ENCODE data around the gene CCDC89. TPM values are rescaled to one million over a fixed set of nuclear protein-coding genes. Genes with fewer than 3 reads are reported as not detected.

The CCDC89 gene
- total RNA-seq, 1 donor from 2014 or later: not detected

DNA sequence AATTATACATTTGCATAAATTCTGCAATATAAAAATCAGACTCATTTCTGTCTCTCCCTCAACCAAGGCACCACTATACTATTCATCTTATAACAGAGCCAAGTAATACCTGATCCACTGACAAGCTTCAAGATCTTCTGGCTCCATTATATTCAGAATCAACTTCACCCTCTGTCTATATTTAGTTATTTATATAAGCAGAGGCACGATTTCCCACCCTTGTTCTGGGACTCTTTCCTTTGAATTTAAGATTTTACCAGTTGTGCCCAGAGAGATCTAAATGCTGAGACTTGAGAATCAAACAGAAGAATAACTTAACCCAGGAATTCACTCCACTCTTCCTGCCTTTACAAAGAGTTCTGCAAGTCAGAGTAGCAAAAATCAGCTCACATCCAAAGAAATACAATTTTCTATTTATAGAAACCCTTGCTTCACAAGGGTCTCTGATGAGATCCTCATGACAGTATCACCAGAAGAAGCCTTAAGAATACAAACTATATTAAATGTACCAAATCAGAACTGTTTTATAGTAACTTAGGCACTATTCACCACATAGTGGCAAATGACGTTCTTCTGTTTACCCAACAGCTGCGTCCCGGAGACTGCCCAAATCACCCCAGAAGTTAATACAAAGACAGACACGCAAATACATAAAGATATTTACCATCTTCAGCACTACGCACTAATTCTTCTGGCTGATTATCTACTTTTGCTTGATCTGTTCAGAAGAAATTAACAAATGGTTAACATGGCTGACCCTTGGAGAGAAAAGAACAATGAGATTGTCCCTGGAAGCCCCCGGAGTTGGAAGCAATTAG, 32.3 kb upstream of the CCDC89 start:
- no peak overlapping the region for H3K4me3 Mint-ChIP-seq (ENCODE audit: unreplicated experiment)
- no peaks in the 10 kb centered on the region for H3K27me3 Mint-ChIP-seq (ENCODE audit: unreplicated experiment)
- no peak overlapping the region for H3K27ac Mint-ChIP-seq (ENCODE audit: unreplicated experiment)

GRCh38 chr11:85717429-85717828, 31.4 kb upstream of the CCDC89 start:
- Mint-ChIP-seq H3K9me3 (ENCODE audit: unreplicated experiment) (no peaks in the 10 kb centered on the region), H3K27ac (ENCODE audit: unreplicated experiment) (no peak overlapping the region), H3K27me3 (ENCODE audit: unreplicated experiment) (no peaks in the 10 kb centered on the region), H3K4me3 (ENCODE audit: unreplicated experiment) (no peak overlapping the region), H3K4me1 (ENCODE audit: unreplicated experiment) (peaks cover 18% of the 10 kb centered on the region), H3K36me3 (ENCODE audit: low read depth, unreplicated experiment) (no peaks in the 10 kb centered on the region)
- no peak for DNase-seq (ENCODE audit: low spot score)
- no peak for TF ChIP-seq CTCF (IDR thresholded peaks at IDR 0.05; ENCODE audit: unreplicated experiment)

More for the DNA sequence above, 32.3 kb upstream of the CCDC89 start:
- no peak for TF ChIP-seq CTCF (IDR thresholded peaks at IDR 0.05; ENCODE audit: unreplicated experiment)
- H3K4me1 Mint-ChIP-seq (ENCODE audit: unreplicated experiment): peaks cover 18% of the 10 kb centered on the region
- DNase-seq (ENCODE audit: low spot score): no peak
- no peaks in the 10 kb centered on the region for H3K36me3 Mint-ChIP-seq (ENCODE audit: low read depth, unreplicated experiment)
- no peaks in the 10 kb centered on the region for H3K9me3 Mint-ChIP-seq (ENCODE audit: unreplicated experiment)

DNA sequence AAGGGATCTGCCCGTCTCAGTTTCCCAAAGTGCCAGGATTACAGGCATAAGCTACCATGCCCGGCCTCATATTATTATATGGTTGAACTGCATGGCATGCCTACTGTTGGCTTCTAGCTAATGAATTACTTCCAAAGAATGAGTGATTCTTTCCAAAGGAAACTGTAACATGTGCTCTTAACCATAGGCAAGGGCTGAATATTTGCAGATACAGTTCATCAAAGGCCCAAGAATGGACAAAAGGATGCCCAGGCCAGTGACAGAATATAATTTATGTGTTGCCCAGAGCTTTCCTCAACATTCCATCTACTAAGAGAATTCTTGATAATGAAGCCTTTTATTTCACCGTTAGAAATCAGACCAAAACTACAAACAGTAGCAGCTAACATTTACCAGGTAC, 27.0 kb upstream of the CCDC89 start:
- H3K27me3 Mint-ChIP-seq (ENCODE audit: unreplicated experiment): no peaks in the 10 kb centered on the region
- H3K27ac Mint-ChIP-seq (ENCODE audit: unreplicated experiment): no peak overlapping the region
- TF ChIP-seq CTCF (IDR thresholded peaks at IDR 0.05; ENCODE audit: unreplicated experiment): no peak
- no peak for DNase-seq (ENCODE audit: low spot score)
- no peaks in the 10 kb centered on the region for H3K4me1 Mint-ChIP-seq (ENCODE audit: unreplicated experiment)
- no peak overlapping the region for H3K4me3 Mint-ChIP-seq (ENCODE audit: unreplicated experiment)
- no peaks in the 10 kb centered on the region for H3K36me3 Mint-ChIP-seq (ENCODE audit: low read depth, unreplicated experiment)
- no peaks in the 10 kb centered on the region for H3K9me3 Mint-ChIP-seq (ENCODE audit: unreplicated experiment)

DNA sequence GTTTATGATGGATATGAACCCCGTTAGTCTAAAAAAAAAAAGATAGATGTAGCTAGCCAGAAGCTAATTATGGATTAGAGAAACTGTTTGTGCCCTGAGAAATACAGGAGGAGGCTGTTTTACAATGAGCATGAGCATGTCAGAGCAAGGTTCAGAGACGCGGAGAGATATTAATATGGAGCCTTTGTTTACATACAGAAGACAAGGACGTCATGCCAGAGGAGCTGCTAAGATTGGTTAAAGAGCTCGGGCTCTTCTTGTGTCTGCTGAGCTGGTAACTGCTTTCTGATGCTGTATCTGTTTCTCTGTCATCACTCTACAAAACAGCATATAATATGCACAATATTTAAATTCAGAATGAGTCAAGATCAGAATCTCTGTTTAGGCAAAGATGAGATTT, 24.9 kb upstream of the CCDC89 start:
- H3K27ac Mint-ChIP-seq (ENCODE audit: unreplicated experiment): no peak overlapping the region
- no peak for TF ChIP-seq CTCF (IDR thresholded peaks at IDR 0.05; ENCODE audit: unreplicated experiment)
- DNase-seq (ENCODE audit: low spot score): no peak
- no peak overlapping the region for H3K4me3 Mint-ChIP-seq (ENCODE audit: unreplicated experiment)
- H3K4me1 Mint-ChIP-seq (ENCODE audit: unreplicated experiment): no peaks in the 10 kb centered on the region
- H3K9me3 Mint-ChIP-seq (ENCODE audit: unreplicated experiment): no peaks in the 10 kb centered on the region
- no peaks in the 10 kb centered on the region for H3K27me3 Mint-ChIP-seq (ENCODE audit: unreplicated experiment)
- H3K36me3 Mint-ChIP-seq (ENCODE audit: low read depth, unreplicated experiment): no peaks in the 10 kb centered on the region

- Mint-ChIP-seq H3K36me3 (ENCODE audit: low read depth, unreplicated experiment) (no peaks in the 10 kb centered on the region), H3K4me1 (ENCODE audit: unreplicated experiment) (no peaks in the 10 kb centered on the region), H3K27me3 (ENCODE audit: unreplicated experiment) (no peaks in the 10 kb centered on the region), H3K9me3 (ENCODE audit: unreplicated experiment) (no peaks in the 10 kb centered on the region), H3K4me3 (ENCODE audit: unreplicated experiment) (no peak overlapping the region), H3K27ac (ENCODE audit: unreplicated experiment) (no peak overlapping the region)
- DNase-seq (ENCODE audit: low spot score): no peak
- no peak for TF ChIP-seq CTCF (IDR thresholded peaks at IDR 0.05; ENCODE audit: unreplicated experiment)
Observed at GRCh38 chr11:85709941-85710702, 24.1 kb upstream of the CCDC89 start.

Measured in endothelial cell (in vitro differentiated cells).